Activated T-cell treated with anti-CD3 and anti-CD28 coated beads for 48 hours (primary cell): ENCODE measurements around the gene STIM2.
"Not testable (repeated sequence)": the region's sequence is repeated elsewhere in the genome, so short reads cannot be mapped to it uniquely, and the experiment has no call there.

Experiments
- DNase-seq: peaks from one replicate; pipeline ENCODE4 v3.0.0-alpha.2; 2020; ENCODE audit warnings: low read depth

The STIM2 gene

DNA sequence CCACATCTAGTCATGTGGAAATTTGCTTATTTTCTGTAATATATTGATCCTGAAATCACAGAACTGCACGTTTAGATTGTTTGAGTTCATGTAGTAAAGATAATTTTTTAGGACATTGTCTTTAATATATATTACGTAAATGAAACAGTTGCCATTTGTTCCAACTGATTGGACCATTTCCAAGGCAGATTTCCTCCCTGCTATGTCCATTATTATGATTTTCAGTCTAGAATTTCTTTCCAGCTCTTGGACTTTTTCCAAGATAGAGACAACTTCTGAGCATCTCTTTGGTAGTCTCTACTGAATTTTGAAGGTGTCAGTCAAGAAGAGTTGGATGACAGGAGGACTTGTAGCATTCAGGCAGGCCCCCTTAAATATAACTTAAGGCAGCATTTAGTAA, 94.6 kb downstream of the STIM2 start:
- no peak for DNase-seq

DNA sequence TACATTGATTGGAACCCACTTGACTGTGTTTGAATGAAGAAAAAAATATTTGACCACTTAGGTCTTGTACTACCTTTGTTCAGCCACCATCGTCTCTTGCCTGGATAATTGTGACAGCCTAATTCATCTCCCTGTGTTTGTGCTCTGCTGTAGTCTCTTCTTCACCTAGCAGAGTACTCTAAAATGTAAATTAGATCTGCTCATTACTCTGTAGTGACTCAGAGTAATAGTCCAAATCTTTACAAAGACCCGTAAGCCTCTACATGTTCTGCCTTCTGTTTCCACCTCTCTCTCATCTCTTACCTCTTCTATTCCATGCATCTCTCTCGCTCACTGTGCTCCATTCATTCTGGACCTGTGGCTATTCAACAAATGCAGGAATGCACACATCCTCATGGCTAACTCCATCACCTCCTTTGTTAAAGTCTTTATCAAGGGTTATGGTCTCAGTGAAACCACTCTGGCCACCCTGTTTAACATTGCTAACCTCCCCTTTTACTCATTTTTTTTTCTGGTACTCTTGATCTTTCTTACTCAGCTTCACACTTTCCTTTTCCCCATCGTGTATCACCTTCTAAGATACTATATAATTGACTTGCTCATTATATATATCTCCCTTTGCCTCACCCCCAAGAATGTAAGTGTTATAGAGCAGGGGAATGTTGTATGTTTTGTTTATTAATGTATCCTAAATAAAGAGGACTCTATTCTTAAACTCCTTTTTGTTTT, 98.4 kb downstream of the STIM2 start:
- no peak for DNase-seq

DNA sequence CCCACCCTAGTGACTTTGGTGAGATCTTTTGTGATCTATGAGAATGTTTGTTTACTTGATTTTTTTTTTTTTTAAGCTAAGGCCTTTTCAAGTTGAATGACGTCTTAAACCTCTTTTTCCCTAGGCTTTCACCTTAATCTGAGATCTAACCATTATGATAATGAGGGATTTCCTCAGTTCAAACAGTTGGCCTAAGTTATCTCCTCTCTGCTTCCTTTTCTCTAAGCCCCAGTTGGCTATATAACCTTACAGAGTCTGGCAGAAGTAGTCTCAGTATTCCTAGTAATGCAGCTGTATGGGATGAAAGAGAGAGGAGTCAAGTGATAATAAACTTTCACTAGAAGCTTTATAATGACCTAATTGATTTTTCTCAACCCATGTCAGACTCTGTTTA, 99.0 kb downstream of the STIM2 start:
- DNase-seq, result no peak

DNA sequence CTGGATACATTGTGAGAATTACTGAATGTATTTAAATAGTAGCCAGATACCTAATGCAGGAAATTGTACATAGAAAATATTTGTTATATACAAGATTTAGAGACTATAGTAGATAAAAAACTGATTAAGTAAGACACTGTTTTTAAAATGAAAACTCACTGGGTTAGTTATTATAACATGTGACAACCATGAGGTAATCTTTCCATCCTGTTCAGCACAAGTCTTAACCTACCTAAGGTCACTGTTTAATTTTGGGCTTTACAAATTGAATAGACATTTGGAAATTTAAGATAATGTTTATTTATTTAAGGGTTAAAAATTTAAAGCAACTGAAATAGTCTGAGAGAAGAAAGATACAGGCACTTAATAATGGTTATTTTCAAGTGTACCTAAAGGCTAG, 102.1 kb downstream of the STIM2 start:
- no peak for DNase-seq

DNA sequence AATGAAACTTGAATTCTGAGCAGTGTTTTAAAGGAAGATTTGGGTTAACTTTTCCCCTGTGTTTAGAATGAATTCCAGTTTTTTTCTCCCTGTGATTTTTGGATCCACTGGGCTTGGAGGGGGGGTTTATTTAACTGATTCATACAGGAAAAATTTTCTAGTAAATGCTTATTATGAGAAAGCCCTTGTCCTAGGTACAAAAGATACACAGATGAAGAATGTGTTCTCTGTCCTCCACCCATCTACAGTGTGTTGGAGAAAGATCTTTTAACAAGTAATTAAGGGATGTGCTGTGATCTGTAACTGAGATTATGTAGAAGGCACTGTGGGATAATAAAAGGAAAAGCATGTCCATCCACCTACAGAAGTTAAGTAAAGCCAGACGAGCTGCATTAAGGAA, 103.9 kb downstream of the STIM2 start:
- DNase-seq, result no peak

DNA sequence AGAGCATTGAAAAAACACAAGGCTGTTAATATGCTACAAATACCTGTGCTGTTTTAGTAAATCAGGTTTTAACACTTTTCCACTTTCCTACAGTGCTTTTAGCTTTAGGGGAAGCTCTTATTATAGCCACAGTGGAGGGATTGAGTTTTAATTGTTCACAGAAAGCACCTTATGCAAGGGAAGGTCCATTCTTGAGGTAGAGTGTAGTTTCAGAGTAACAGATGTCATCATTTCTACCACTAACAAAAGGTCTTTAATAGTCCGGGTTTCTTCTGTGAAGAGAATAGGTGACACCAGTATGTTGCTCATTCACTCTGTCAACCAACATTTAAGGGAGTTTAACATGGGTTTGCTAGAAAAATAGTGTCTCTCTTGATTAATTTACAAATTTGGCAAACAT, 104.4 kb downstream of the STIM2 start:
- no peak for DNase-seq

DNA sequence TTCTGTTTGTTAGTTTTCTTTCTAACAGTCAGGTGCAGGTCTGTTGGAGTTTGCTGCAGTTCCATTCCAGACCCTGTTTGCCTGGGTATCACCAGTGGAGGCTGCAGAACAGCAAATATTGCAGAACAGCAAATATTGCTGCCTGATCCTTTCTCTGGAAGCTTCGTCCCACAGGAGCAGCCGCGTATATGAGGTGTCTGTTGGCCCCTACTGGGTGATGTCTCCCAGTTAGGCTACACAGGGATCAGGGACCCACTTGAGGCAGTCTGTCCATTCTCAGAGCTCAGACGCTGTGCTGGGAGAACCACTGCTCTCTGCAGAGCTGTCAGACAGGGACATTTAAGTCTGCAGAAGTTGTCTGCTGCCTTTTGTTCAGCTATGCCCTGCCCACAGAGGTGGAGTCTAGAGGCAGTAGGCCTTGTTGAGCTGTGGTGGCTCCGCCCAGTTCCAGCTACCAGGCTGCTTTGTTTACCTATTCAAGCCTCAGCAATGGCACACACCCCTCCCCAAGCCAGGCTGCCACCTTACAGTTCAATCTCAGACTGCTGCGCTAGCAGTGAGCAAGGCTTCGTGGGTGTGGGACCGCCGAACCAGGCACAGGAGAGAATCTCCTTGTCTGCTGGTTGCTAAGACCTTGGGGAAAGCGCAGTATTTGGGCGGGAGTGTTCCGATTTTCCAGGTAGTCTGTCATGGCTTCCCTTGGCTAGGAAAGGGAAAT, 115.0 kb downstream of the STIM2 start:
- not testable (repeated sequence) for DNase-seq

DNA sequence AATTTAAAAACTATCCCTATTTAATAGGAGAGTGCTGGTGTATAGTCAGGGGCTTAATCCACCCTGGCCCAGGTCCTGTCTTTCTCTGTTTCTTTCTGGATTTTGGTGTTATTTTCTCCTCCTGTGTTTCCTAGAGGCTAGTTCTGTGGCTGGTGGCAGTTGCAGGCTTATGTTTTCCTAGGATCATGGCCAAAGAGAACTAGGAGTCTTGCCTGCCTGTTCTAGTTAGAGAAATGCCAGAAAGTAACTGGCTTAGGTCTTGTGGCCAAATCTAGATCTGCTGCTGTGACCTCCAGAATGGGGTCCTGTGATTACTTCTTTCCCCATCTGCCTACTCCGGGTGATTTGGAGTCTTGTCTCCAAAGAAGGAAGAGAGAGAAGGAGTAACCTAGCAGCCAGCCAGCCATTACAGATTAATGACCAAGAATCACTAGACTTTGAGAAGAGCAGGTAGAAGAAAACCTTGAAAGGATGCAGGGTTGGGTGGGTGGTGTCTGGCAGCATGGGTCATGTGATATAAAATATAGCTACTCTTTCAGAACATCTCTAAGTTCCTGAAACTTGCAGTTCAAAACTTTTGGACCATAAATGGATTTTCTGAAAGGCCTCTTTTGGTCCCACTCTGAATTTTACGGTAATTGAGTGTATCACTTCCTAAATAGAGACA, 117.9 kb downstream of the STIM2 start:
- DNase-seq, result no peak

DNA sequence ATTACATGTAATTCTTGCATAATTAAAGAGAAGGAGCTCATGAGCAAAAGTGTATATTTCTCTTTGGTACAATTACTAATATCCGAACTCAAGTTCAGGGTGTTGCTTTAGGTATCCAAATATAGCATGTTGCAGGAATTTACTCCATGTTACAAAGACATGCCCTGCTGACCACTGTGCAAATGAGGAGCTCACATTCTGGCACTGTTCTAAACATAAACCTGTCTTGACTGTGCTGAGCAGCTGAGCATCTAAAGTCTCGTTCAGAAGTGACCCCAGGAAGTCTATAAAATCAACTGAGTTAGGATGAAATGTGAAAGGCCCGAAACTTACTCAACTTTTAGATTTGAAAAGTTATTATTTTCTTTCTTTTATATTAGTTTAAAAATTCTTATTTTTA, 124.3 kb downstream of the STIM2 start:
- DNase-seq, result no peak

DNA sequence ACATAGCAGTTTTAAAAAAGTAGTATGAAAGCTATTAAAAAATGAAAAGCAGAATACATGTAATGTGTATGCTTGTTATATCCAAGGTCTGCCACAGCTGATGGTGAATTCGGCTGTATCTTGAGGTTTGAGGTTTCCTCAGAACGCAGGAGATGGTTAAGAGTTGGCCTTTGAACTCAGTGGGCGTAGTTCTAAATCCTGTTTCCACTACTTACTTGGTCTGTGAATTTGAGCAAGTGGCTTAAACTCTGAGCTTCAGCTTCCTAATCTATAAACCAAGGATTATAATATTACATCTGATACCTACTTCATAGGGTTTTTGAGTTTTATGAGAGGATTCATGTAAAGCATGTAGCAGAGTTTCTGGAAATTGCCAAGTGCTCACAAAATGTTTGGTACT, 125.2 kb downstream of the STIM2 start:
- DNase-seq, result no peak

DNA sequence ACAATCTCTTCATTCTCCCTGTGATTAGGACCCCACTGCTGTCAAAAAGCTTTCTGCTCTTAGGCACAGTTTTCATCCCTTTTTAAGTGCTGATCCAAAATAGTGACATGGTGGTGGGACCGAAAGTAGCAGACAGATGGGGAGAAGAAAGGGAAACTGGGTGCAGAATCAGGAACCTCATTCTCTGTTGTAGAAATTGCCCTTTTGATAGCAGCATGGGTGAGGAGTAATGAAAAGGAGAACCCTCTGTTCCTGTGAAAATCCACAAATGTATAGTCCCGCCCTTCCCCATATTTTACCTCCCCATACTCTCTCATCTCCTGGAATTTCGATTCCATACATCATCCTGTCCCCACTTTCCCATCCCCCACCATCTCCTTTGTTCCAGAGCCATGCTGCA, 126.5 kb downstream of the STIM2 start:
- DNase-seq, result no peak

DNA sequence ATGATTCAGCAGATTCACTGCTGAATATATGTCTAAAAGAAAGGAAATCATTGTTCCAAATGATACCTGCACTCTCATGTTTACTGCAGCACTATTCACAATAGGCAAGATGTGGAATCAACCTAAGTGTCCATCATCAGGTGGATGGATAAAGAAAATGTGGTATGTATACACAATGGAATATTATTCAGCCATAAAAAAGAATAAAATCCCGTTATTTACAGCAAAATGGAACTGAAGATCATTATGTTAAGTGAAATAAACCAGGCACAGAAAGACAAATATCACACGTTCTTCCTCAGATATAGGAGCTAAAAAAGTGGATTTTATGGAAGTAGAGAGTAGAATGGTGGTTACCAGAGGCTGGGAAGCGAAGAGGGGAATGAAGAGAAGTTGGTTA, 130.4 kb downstream of the STIM2 start:
- DNase-seq, result no peak

DNA sequence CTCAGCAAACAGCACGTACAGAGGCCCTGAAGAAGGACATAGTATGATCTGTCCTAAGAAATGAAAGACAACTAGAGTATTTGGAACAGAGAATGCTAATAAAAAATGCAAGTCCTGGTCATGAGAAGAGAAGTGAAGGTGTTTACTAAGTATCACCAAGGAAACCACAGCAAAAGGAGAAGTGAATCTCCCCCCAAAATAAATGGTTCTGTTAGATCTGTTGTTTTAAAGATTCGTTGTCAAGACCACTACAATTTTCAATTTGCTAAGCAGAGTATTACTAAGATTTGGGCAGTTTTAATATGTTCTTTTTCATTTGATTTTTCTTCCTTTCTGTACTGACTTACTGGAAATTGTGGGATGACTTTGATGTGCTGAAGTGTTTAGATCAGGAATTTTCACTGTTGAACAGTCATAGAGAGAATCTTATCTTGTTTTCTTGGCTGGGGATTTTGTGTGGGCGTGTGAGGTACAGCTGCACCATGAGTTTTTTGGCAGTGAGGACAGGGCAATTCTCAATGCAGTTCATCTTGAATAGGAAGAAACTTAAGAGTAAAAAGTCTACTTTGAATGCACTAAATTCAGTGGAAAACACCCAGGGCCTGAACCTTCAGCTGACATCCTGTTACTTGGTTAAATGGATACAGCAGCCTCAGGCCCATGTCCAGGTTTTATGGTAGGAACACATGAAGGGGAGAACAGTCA, 132.2 kb downstream of the STIM2 start:
- no peak for DNase-seq

DNA sequence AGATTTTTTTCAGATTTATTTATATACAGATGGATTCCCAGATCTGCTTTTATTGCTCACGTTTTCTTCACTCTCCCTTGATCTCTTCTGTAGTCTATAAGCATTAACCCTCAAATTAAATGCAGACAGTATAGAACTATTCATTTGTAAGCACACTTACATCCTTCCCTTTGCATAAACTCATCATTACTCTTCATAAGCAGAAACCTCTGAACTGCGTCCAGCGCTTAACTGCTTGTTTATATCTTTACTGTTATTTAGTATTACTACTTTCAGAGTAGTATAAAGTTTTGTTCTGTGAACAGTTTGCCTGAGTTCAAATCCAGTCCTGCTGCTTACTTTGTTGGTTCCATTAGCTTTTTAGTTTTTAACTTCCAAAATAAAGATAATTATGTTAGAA, 132.9 kb downstream of the STIM2 start:
- no peak for DNase-seq

DNA sequence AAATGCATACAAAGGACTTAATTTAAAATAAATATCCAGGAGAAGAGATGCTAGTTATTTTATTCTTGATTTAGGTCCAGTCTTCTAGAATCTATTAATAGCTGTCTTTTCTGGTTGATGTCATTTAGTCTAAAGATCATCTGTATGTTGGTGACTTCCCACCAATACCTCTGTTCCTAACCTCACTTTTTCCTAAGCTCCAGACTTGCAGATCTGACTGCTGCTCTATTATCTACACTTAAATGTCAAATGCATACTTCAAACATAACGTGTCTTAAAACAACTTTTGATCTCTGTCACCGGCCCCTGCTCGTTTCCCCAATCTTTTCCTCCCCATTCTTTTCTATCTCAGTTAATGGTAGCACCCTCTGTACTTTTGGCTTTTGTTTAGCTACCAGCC, 133.3 kb downstream of the STIM2 start:
- no peak for DNase-seq

DNA sequence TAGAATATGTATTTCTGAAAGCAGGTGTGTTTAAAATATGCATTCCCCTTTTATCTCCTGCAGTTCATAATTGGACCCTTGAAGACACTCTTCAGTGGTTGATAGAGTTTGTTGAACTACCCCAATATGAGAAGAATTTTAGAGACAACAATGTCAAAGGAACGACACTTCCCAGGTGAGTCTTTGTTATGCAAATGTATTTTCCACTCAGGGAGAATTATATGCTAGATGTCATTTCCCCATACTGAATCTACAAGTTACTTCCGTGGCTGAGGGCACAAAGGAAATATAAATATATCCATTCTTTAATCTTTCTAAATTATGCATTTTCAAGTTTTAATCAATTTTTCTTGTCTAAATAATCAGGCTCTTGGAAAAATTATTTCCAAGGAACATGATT, 134.7 kb downstream of the STIM2 start:
- no peak for DNase-seq

DNA sequence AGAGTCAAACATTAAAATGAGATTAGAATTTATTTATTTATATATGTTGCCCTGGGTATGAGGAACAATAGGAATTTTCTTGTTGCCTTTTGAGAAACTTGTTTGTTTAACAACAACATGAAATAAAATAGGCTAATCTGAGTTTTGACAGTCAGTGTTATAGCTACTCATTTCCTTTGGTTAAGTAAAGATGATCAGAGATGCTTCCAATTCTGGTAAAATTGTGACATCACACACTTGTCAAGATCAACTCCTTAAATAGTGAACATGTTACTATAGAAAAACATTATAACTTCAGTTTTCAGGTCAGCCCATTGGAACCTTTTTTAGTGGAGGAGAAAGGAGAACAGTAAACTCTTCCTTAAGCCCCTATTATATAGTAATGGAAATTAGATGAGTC, 136.1 kb downstream of the STIM2 start:
- DNase-seq, result no peak

DNA sequence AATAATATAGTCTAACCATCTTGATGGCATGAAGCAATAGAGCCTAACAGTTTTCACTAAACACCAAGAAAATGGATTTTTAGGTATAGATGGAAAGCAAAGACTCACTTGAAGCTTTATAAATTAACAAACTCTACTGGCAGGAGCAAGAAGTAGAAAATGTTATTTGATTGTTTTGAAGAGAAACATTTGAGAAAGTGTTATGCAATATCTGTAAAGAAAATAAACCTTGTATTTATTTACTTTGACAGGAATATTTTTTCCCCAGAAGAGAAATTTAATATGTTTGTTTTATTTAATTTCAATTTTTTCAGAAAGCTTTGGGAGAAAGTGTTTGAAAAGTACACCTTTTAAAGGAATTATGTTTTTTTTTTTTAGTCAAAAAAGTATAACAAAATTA, 139.0 kb downstream of the STIM2 start:
- no peak for DNase-seq

DNA sequence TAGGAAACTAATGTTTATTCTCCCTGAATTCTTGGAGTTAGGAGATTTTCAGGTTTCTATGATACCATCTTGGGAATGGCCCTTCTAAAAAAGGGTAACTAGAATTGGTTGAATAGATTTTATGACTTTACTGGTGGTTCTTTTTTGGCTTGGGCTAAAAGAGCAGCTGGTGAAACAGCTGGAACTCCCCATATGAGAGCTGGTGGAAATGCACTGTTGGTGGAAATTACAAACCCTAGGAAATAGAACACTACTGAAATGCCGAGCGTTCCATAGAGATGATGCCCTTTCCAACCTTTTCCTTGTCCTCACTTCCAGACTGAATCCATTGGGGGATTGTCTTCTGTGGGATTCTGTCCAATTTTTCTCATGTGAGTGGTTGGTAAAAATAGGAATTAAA, 139.5 kb downstream of the STIM2 start:
- no peak for DNase-seq

DNA sequence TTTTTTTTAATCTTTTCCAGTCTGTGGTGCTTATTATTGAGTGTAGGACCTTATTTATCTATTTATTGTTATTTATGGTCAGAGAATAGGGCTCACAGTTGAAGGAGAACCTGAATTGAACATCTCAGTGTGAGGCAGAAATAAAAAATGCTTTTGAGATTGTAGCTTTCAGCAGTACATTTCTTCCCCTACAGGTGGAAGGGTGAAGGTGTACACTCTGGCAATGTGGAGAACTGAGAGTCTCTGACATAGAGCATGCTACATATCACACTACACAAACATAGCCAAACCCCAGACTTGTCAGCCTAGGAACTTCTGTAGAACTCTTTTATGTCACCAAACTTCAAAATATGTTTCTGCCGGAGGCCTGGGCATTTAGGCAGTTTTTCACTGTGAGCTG, 140.2 kb downstream of the STIM2 start:
- DNase-seq, result no peak

DNA sequence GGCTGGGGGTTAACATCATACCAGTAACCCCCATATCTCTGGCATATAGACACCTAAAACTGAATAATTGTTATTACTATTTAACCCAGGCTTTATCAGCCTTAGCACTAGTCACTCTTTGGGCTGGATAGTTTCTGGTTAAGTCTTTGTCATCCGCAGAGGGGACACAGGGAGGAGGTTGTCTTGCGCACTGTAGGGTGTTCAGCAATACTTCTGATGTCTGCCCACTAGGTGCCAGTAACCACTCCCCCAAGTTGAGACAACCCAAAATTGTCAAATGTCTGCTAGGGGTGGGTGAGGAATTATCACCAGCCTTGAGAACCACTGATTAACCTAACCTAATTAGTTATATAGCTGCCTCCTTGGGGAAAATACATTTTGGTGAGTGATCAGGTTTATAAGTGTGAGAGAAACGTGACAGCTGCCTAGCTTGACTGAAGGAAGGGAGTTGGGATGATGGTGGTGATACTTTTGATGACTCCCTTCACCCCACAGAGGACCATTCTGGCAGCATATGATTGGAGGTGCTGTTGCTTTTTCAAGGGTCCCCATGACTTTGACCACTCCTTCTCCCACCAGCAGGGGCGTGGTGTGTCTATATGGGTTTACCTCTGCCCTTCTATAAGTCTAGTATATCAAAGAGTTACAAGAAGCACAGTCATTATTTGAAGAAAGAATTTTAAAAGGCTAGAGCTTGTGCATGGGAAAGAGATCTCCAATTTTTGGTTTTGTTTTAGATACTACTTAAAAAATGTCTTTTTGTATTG, 140.9 kb downstream of the STIM2 start:
- no peak for DNase-seq

DNA sequence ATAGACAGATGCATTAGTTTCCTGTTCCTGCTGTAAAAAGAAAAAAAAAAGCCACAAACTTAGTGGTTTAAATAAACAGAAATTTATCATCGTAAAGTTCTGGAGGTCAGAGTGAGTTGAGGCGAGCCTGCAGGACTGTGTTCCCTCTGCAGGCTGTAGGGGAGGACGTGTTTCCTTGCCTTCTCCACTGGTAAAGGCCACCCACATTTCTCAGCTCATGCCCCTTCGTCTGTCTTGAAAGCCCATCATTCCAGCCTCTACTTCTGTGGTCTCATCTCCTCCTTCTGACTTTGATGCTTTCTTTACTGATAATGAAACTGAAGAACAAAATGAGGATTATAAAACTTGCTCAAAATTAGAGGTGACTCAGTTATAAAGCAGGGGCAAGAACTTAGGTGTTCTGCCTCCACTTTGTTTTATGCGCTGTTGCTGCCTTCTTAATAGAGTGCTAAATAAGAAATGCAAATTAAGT, 143.0 kb downstream of the STIM2 start:
- peak; percentile 23 for DNase-seq
